Left lobe of liver (tissue), 2 donors: ENCODE results near the gene PROK1. TPM values are rescaled to one million over a fixed set of nuclear protein-coding genes. Genes with fewer than 3 reads are reported as not detected.
A peak's percentile ranks its signal among the peaks of the same experiment; 100 is the strongest.

Experiments used
- ATAC-seq: fragments of 200-7000 bp; cut with Tn5 transposase; one replicate; pipeline ENCODE4 v1.9.1; 2020; ENCODE audit warnings: mild to moderate bottlenecking, moderate library complexity
- DNase-seq: peaks from one replicate; pipeline ENCODE4 v3.0.0-alpha.2; 2020; ENCODE audit warnings: low spot score
- total RNA-seq: library from RNA; stranded (reverse); gene quantifications from one replicate; pipeline ENCODE4 v1.2.1, GENCODE V29; 2021
- donor health status: DM: no; HTN: no; CAD: no; lungs with moderate emphysema.
- donor health status: DM: no; HTN: yes; CAD: no.

The PROK1 gene
- total RNA-seq, 1 donor from 2014 or later = not detected

GRCh38 chr1:110463725-110464124 lies 12.8 kb downstream of the PROK1 start:
- no peak for ATAC-seq
- no peak for DNase-seq

- DNase-seq = no peak
- ATAC-seq = no peak
Measured at GRCh38 chr1:110464340-110464739, 13.4 kb downstream of the PROK1 start.

DNA sequence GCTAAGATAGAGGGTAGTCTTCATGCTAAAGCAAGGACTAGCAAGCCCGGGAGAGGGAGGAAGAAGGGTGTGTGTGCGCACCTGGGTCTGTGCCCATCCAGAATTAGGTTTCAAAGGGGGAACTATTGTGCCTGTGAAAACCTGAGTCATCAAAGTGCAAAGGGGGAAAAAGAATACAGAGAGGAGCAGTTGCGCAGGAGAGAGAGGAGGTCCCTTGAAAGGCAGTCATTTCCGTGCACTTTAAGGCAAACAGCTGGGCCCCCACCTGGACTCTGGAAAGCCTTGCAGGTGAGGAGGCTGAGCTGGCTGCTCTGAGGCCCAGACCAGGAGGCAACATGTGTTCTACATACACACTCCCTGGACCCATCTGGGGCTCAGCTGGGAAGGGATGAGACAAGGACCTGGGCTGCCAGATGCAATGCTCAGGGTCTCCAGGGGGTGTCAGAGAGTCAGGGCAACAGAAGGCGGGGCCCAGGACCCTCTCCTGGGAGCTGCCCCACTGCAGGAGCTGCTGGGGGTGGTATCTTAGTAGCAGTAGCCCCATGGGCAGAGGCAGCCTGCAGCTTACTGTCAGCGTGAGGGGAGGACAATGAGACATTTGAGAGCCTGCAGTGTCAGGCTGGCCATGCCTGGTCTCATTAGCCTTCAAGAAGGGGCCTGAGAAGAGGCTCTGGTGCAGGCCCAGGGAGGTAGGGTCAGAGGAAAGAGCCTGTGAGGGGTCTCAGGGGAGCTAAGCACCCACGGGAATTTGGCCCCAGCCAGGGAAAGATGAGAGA lies 14.3 kb downstream of the PROK1 start:
- ATAC-seq (no peak), DNase-seq (no peak)

DNA sequence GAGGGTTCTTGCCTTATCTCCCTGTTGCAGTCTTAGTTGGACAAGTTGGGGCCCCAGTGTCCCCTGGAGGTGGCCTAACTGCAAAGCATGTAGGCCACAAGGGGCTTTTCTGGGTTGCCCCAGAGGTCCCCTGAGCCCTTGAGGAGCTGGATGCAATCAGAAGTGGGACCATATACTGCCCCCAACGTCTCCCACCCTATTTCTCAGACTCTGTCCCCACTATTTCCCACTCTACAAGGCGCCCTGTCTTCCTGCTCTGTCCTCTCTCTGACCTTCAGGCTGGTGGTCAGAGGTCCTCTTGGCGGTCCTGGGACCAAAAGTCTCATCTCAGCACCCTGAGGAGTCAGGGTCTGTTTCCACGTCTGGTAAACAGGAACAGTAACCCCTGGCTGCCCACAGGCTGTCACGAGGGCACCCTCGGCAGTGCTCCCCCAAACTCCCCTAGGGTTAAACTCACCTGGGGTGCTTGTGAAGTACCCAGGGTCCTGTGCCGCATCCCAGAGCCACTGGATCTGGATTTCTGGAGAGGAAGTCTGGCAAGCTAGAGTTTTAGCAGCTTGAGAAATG lies 14.9 kb downstream of the PROK1 start:
- DNase-seq (no peak), ATAC-seq (no peak)

- DNase-seq (no peak), ATAC-seq (no peak)
Measured at GRCh38 chr1:110466646-110467280, 15.8 kb downstream of the PROK1 start.

GRCh38 chr1:110471131-110471530 lies 20.2 kb downstream of the PROK1 start:
- ATAC-seq = peak; percentile 61

GRCh38 chr1:110472546-110472945 lies 21.6 kb downstream of the PROK1 start:
- ATAC-seq (no peak), DNase-seq (no peak)

More at GRCh38 chr1:110471131-110471530, 20.2 kb downstream of the PROK1 start:
- no peak for DNase-seq

GRCh38 chr1:110474444-110474843 lies 23.5 kb downstream of the PROK1 start:
- DNase-seq (no peak), ATAC-seq (no peak)

DNA sequence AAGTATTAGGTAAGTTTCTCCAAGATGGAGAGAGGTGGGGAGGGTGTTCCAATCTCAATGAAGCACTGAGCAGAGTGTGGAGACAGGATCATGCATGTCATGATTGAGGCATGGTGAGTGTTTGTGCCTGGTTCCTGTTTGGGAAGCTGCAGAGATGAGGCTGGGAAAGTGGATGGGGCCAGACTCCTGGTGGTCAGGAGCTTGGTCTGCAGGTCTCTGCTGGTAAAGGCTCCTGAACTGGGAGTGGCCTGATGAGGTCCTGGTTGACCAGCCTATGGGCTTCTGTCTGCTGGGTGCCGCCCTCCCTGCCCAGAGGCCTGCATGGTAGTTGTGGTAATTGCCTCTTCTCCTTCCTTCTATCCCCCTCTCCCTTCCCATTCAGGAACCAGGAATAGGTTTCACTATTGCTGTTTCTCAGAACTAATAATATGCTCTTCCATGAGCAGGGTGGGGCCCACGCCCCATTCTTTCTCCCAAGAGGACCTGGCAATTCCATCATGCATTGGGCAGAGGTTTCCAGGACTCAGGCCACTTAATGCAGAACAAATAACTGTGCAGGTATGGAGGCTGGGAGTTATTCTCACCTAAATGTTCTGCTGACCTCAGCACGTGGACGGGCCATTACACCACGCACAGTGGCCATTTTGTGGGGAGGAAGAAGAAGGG lies 24.5 kb downstream of the PROK1 start:
- DNase-seq (no peak), ATAC-seq (no peak)

DNA sequence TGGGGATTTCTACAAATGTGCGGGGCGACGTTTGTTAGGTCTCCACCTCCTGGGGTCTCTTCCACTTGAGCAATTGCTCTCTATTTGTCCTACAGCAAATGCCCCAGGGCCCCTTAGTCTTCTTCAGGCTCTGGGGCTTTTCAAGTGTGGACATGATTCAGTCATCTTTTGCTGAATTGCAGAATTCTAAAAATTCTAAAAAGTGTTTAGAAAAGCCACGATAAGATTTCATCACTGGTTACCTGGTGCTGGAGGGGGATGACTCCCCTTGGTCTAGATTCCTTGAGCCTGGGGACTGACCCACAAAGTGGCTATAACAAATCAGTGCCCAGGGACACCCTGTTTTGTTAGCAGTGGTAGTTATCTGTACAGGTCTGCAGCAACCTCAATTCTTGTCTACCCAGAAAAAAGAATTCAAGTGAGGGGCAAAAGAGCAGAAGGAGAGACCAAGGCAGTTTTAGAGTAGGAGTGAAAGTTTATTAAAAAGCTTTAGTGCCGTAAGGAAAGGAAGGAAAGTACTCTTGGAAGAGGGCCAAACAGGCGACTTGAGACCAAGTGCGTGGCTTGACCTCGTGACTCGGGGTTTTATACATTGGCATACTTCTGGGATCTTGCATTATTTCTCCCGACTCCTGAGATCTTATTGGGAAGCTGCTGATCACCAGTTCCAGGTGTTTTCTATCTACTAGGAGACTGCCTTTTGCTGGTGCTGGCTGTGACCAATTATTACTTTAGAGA lies 25.2 kb downstream of the PROK1 start:
- no peak for ATAC-seq
- DNase-seq = no peak

DNA sequence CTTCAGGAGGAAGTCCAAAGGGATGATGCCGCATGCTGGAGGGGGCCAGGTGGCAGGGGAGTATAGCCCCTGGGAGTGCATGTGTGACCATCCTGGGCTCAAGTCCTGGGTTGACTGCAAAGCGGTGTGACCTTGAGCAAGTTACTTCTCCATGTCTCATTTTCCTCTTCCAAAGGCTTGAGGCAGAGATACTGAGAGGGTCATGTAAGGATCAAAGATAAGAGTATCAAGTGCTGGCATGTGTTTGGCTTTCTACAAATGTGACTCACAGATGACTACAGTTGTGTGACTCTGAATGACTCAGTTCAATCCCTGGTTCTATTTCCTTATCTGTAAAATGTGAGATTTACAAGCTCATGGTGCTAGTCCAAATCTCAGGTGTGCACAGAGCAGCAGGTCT lies 26.1 kb downstream of the PROK1 start:
- ATAC-seq (no peak), DNase-seq (no peak)

DNA sequence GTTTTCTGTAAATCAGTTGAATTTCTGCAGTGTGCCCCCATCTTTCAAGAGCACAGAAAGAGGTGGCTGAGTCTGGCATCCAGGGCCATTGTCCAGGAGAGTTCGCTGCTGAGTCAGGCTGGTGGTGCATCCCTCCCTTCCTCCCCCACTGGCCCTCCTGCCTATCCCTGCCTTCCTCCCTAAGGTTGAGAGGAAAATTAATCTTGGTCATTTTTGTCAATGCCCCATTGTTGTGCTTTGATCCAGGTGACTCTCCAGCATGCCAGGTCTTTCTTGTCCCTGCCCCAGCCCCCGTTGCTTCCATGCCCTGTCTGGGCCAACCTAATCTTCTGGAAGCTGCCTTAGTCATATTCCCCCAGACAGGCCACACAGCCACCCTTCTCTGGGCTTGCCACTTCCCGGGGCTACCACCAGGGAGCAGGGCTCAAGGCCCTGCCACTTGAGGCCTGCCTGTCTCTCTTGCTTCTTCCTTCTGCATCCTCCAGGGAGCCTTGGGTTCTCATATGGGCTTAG lies 26.6 kb downstream of the PROK1 start:
- DNase-seq (no peak), ATAC-seq (no peak)

GRCh38 chr1:110477967-110478640 lies 27.2 kb downstream of the PROK1 start:
- DNase-seq (no peak), ATAC-seq (peak; percentile 66)

DNA sequence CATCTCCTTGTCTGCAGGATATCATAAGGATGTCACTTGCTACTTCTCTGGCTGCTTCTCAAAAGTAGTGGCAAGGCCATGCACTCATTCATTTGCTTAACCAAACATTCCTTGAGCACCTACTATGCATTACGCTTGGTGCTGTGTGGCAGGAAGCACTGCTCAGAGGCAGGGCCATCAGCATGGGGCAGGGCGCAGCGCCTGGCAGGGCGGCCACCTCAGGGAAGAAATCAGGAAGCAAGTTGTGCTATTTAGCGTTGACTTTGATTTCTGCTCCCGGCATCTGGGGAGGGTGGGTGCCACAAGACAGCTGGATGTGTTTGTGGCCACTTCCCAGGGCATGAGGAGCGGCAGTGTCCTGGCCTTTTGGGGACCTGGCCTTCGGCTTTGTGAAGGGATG lies 27.9 kb downstream of the PROK1 start:
- ATAC-seq (no peak), DNase-seq (no peak)

- DNase-seq (no peak), ATAC-seq (no peak)
Measured at GRCh38 chr1:110480356-110481096, 29.6 kb downstream of the PROK1 start.

- DNase-seq (no peak), ATAC-seq (peak; percentile 50)
Measured at GRCh38 chr1:110481968-110482623, 31.1 kb downstream of the PROK1 start.

DNA sequence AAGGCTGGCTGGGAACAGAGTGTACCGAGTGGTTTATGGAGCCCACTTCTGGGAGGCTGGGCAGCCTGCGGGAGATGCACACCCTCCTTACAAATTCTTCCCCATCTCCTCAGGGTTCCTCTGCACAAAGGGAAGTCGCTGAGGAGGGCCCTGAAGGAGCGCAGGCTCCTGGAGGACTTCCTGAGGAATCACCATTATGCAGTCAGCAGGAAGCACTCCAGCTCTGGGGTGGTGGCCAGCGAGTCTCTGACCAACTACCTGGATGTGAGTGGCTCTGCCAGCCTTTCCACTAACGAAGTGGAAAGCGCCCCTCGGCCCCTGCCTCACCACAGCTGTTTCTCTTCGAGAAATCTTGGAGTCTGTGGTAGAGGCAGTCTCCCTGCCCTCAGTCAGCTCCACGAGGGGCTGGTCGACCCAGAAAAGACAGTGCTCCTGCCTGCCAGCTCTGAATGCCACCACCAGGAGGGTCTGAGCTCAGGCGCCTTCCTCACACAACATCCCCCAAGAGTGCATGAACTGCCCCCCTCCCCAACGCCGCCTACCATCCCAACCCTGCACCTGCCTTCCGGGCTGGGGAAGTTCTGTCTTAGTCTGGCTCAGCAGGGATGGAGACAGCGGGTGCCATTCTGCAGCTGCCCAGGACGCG lies 31.8 kb downstream of the PROK1 start:
- ATAC-seq = peak; percentile 8
- no peak for DNase-seq

GRCh38 chr1:110483308-110483685 lies 32.3 kb downstream of the PROK1 start:
- no peak for ATAC-seq

More at GRCh38 chr1:110483308-110483685, 32.3 kb downstream of the PROK1 start:
- no peak for DNase-seq
